ENCODE measurements around the gene UEVLD. TPM values are rescaled to one million over a fixed set of nuclear protein-coding genes. Genes with fewer than 3 reads are reported as not detected.
"Not testable (repeated sequence)": the region's sequence is repeated elsewhere in the genome, so short reads cannot be mapped to it uniquely, and the experiment has no call there.

Gene UEVLD
- total RNA-seq, 1 donor from 2014 or later: 20.1 TPM

DNA sequence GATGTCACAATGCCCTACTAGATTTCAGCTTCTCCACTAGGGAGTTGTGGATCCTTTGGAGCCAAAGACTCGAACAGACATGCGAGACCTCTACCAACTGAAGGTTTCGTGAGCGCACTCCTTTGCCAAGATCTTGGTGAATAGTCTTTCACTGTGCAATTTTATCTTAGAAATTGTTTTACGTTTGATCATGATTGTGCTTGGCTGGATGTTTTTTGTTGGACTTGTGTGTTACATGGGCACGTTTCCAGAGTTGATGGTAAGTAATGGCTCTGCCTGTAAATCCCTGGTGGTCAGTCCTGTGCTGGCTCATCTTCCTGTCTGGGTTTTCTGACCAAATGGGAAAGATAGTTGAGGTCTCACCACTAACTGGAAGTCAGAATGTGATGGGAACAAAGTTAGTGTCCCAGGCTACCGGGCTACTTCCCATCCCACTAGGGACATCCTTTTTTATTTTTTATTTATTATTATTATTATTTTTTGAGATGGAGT lies 11.3 kb upstream of the UEVLD start, which contains the start of gene MISFA:
MISFA (plus strand) TSS at position 51 of the 492 bp plus-strand sequence; CDS start at position 191, 140 bp downstream.
- Histone ChIP-seq H3K79me2 (ENCODE audit: insufficient read depth, low read length) (peaks cover 10% of the 10 kb centered on the region), H3K4me2 (ENCODE audit: low read length) (no peak within 1 kb of the TSS), H3K27me3 (ENCODE audit: insufficient read depth, low read length) (no peaks in the 10 kb centered on the region), H3K4me1 (ENCODE audit: insufficient read depth, low read length) (no peaks in the 10 kb centered on the region), H3K27ac (ENCODE audit: low read depth, low read length) (no peak within 1 kb of the TSS), H3K36me3 (ENCODE audit: insufficient read depth, low read length) (no peaks in the 10 kb centered on the region), H3K4me3 (ENCODE audit: insufficient read depth, low read depth, low read length) (no peak within 1 kb of the TSS), H3K9ac (ENCODE audit: low read length) (no peak within 1 kb of the TSS), H4K20me1 (ENCODE audit: insufficient read depth, low read length) (peaks cover 3% of the 10 kb centered on the region), H2AFZ (ENCODE audit: low read depth, low read length) (no peak within 1 kb of the TSS), H3K9me3 (ENCODE audit: insufficient read depth, low read depth, low read length) (no peaks in the 10 kb centered on the region)
- Mint-ChIP-seq H3K9me3 (ENCODE audit: unreplicated experiment) (no peaks in the 10 kb centered on the region), H3K4me3 (ENCODE audit: unreplicated experiment) (no peak within 1 kb of the TSS), H3K4me1 (ENCODE audit: low read depth, unreplicated experiment) (peaks cover 3% of the 10 kb centered on the region), H3K27me3 (ENCODE audit: low read depth, unreplicated experiment) (no peaks in the 10 kb centered on the region), H3K36me3 (ENCODE audit: low read depth, unreplicated experiment) (peaks cover 6% of the 10 kb centered on the region), H3K27ac (ENCODE audit: unreplicated experiment) (no peak within 1 kb of the TSS)
- DNase-seq (ENCODE audit: low read depth) (no peak), FAIRE-seq (no peak)
- no peak for TF ChIP-seq EZH2 (IDR thresholded peaks at IDR 0.05; ENCODE audit: insufficient read depth, low read length)
- TF ChIP-seq, protein P1, sequence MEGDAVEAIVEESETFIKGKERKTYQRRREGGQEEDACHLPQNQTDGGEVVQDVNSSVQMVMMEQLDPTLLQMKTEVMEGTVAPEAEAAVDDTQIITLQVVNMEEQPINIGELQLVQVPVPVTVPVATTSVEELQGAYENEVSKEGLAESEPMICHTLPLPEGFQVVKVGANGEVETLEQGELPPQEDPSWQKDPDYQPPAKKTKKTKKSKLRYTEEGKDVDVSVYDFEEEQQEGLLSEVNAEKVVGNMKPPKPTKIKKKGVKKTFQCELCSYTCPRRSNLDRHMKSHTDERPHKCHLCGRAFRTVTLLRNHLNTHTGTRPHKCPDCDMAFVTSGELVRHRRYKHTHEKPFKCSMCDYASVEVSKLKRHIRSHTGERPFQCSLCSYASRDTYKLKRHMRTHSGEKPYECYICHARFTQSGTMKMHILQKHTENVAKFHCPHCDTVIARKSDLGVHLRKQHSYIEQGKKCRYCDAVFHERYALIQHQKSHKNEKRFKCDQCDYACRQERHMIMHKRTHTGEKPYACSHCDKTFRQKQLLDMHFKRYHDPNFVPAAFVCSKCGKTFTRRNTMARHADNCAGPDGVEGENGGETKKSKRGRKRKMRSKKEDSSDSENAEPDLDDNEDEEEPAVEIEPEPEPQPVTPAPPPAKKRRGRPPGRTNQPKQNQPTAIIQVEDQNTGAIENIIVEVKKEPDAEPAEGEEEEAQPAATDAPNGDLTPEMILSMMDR (IDR thresholded peaks at IDR 0.05; ENCODE audit: insufficient read depth, low read depth, low read length): no peak

DNA sequence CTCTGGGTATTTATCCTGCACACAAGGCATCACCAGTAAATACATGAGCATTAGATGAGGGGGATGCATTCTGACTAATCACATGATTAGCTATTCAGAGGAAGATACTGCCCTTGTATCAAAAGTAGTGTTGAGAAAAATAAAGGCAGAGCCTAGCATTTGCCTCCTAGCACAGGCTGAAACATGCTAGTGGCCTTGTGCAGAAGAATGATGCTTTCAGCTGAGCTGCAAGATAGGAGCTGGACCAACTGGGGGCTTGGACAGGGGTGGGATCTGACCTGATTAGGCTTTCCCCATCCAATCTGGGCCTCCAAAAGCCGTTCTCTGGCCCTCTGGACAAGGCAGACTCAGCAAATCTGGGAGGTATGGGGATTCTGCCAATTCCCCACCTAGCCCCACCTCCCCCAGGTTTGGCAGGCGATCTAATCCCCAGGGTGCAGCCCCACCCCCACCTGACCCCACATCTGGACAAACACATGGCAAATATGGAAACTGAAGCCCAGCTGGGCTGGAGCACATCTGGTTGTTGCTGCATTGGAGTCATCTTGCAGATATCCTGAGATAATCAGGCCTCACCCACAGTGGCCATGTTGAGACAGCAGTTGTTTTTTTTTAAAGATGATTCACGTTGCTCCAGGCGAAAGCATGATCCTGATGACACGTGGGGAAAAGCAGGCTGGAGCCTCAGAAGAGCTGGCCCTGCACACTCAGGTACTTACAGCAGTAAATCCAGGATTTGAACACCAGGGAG lies 6.6 kb upstream of the UEVLD start:
- H4K20me1 ChIP-seq (ENCODE audit: insufficient read depth, low read length): no peaks in the 10 kb centered on the region
- FAIRE-seq (no peak), DNase-seq (ENCODE audit: low read depth) (no peak)
- no peaks in the 10 kb centered on the region for H3K27me3 ChIP-seq (ENCODE audit: insufficient read depth, low read length)
- no peaks in the 10 kb centered on the region for H3K27me3 Mint-ChIP-seq (ENCODE audit: low read depth, unreplicated experiment)
- H3K4me1 Mint-ChIP-seq (ENCODE audit: low read depth, unreplicated experiment): peaks cover 7% of the 10 kb centered on the region
- no peaks in the 10 kb centered on the region for H3K36me3 ChIP-seq (ENCODE audit: insufficient read depth, low read length)
- no peaks in the 10 kb centered on the region for H3K9me3 ChIP-seq (ENCODE audit: insufficient read depth, low read depth, low read length)
- no peak overlapping the region for H3K4me2 ChIP-seq (ENCODE audit: low read length)
- no peak overlapping the region for H3K27ac Mint-ChIP-seq (ENCODE audit: unreplicated experiment)
- H3K27ac ChIP-seq (ENCODE audit: low read depth, low read length): no peak overlapping the region
- H3K36me3 Mint-ChIP-seq (ENCODE audit: low read depth, unreplicated experiment): peaks cover 5% of the 10 kb centered on the region
- H2AFZ ChIP-seq (ENCODE audit: low read depth, low read length): no peak overlapping the region
- H3K79me2 ChIP-seq (ENCODE audit: insufficient read depth, low read length): peaks cover 46% of the 10 kb centered on the region
- peaks cover under 1% of the 10 kb centered on the region for H3K4me1 ChIP-seq (ENCODE audit: insufficient read depth, low read length)
- no peak overlapping the region for H3K4me3 Mint-ChIP-seq (ENCODE audit: unreplicated experiment)
- no peaks in the 10 kb centered on the region for H3K9me3 Mint-ChIP-seq (ENCODE audit: unreplicated experiment)
- H3K9ac ChIP-seq (ENCODE audit: low read length): no peak overlapping the region
- no peak overlapping the region for H3K4me3 ChIP-seq (ENCODE audit: insufficient read depth, low read depth, low read length)
- TF ChIP-seq EZH2 (IDR thresholded peaks at IDR 0.05; ENCODE audit: insufficient read depth, low read length): no peak
- TF ChIP-seq, protein P1 (IDR thresholded peaks at IDR 0.05; ENCODE audit: insufficient read depth, low read depth, low read length): no peak

DNA sequence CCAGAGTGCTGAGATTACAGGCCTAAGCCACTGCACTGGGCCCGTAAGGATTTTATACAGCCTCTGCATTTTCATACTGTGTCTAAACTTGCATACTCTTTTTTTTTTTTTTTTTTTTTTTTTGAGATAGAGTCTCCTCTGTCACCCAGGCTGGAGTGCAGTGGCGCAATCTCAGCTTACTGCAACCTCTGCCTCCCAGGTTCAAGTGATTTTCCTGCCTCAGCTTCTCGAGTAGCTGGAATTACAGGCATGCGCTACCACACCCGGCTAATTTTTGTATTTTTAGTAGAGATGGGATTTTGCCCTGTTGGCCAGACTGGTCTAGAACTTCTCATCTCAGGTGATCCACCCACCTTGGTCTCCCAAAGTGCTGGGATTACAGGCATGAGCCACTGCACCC lies 5.6 kb upstream of the UEVLD start:
- H3K4me3 Mint-ChIP-seq (ENCODE audit: unreplicated experiment); H2AFZ ChIP-seq (ENCODE audit: low read depth, low read length); H3K9me3 ChIP-seq (ENCODE audit: insufficient read depth, low read depth, low read length); H3K4me3 ChIP-seq (ENCODE audit: insufficient read depth, low read depth, low read length); H3K27ac ChIP-seq (ENCODE audit: low read depth, low read length); H3K4me1 Mint-ChIP-seq (ENCODE audit: low read depth, unreplicated experiment); H3K27me3 Mint-ChIP-seq (ENCODE audit: low read depth, unreplicated experiment); H3K27me3 ChIP-seq (ENCODE audit: insufficient read depth, low read length); H3K36me3 ChIP-seq (ENCODE audit: insufficient read depth, low read length); H3K4me2 ChIP-seq (ENCODE audit: low read length); H3K9me3 Mint-ChIP-seq (ENCODE audit: unreplicated experiment); H3K27ac Mint-ChIP-seq (ENCODE audit: unreplicated experiment); H4K20me1 ChIP-seq (ENCODE audit: insufficient read depth, low read length); FAIRE-seq; H3K36me3 Mint-ChIP-seq (ENCODE audit: low read depth, unreplicated experiment); DNase-seq (ENCODE audit: low read depth); H3K9ac ChIP-seq (ENCODE audit: low read length): not testable (repeated sequence)
- H3K79me2 ChIP-seq (ENCODE audit: insufficient read depth, low read length): peaks cover 57% of the 10 kb centered on the region
- H3K4me1 ChIP-seq (ENCODE audit: insufficient read depth, low read length): peaks cover 12% of the 10 kb centered on the region

Data from astrocyte (in vitro differentiated cells and primary cell).